ENCODE data around the gene GULP1.

DNA sequence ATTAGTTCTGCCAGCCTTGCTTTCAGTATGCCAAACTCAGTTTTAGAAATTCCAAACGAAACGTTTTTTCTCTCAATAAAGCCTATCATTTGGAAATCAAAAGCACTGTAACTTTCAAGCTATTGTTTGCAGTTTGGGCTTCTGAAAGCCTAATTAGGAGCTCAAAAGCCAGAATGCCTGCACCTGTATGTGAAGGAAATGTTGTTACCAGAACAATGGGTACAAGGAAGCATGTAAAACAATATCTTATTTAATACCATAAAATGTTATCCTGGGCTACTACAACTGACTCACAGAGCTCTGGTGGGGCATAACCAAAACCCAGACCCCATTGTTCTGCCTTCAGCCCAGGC lies 12.6 kb upstream of the GULP1 start:
- TF ChIP-seq, protein P1, sequence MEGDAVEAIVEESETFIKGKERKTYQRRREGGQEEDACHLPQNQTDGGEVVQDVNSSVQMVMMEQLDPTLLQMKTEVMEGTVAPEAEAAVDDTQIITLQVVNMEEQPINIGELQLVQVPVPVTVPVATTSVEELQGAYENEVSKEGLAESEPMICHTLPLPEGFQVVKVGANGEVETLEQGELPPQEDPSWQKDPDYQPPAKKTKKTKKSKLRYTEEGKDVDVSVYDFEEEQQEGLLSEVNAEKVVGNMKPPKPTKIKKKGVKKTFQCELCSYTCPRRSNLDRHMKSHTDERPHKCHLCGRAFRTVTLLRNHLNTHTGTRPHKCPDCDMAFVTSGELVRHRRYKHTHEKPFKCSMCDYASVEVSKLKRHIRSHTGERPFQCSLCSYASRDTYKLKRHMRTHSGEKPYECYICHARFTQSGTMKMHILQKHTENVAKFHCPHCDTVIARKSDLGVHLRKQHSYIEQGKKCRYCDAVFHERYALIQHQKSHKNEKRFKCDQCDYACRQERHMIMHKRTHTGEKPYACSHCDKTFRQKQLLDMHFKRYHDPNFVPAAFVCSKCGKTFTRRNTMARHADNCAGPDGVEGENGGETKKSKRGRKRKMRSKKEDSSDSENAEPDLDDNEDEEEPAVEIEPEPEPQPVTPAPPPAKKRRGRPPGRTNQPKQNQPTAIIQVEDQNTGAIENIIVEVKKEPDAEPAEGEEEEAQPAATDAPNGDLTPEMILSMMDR (IDR thresholded peaks at IDR 0.05): no peak
- TF ChIP-seq POLR2A (IDR thresholded peaks at IDR 0.05): no peak
